HepG2 (cell line): ENCODE measurements around the gene HOXA7. TPM values are rescaled to one million over a fixed set of nuclear protein-coding genes. Genes with fewer than 3 reads are reported as not detected.
A peak's percentile ranks its signal among the peaks of the same experiment; 100 is the strongest.

Experiments
- ARID4A ChIP-seq: sonication (generic); formaldehyde crosslinking; IDR thresholded peaks from 2 replicates; pipeline ENCODE4 v1.5.0; 2020; ENCODE audit warnings: mild to moderate bottlenecking, missing genetic modification reagents, borderline replicate concordance
- IRF2 ChIP-seq: IDR thresholded peaks from 2 replicates; pipeline ENCODE4 v1.6.1; 2018; ENCODE audit warnings: missing genetic modification reagents, missing compliant biosample characterization
- MBNL3 ChIP-seq: fragments of 250-450 bp; sonication (Bioruptor Pico); conservative IDR thresholded peaks from 2 replicates; pipeline ENCODE4 v1.8.0; 2022; ENCODE audit warnings: mild to moderate bottlenecking, inconsistent platforms
- SALL2 ChIP-seq: sonication (generic); formaldehyde crosslinking; IDR thresholded peaks from 2 replicates; pipeline ENCODE4 v1.8.1; 2023; ENCODE audit warnings: mild to moderate bottlenecking, missing genetic modification reagents, inconsistent platforms
- SP5 ChIP-seq: IDR thresholded peaks from 2 replicates; pipeline ENCODE4 v1.6.1; 2016; ENCODE audit warnings: low read depth, borderline replicate concordance
- TBX3 ChIP-seq: fragments of 450-650 bp; IDR thresholded peaks from 2 replicates; pipeline ENCODE4 v1.6.1; 2017; ENCODE audit warnings: antibody characterized with exemption, mild to moderate bottlenecking, inconsistent platforms, borderline replicate concordance
- XBP1 ChIP-seq: sonication (generic); formaldehyde crosslinking; IDR thresholded peaks from 2 replicates; pipeline ENCODE4 v1.5.0; 2020; ENCODE audit warnings: missing genetic modification reagents
- ZBED4 ChIP-seq: sonication (generic); formaldehyde crosslinking; IDR thresholded peaks from 2 replicates; pipeline ENCODE4 v1.4.0; 2020; ENCODE audit warnings: missing genetic modification reagents, borderline replicate concordance
- ZC3H4 ChIP-seq: sonication (generic); formaldehyde crosslinking; IDR thresholded peaks from 2 replicates; pipeline ENCODE4 v1.4.0; 2020; ENCODE audit warnings: missing genetic modification reagents, borderline replicate concordance
- ZNF280D ChIP-seq: sonication (generic); formaldehyde crosslinking; IDR thresholded peaks from 2 replicates; pipeline ENCODE4 v1.5.1; 2020; ENCODE audit warnings: mild to moderate bottlenecking, missing genetic modification reagents
- ZNF574 ChIP-seq: sonication (generic); formaldehyde crosslinking; IDR thresholded peaks from 2 replicates; pipeline ENCODE4 v1.4.0; 2020; ENCODE audit warnings: missing genetic modification reagents
- ZNF577 ChIP-seq: sonication (generic); formaldehyde crosslinking; IDR thresholded peaks from 2 replicates; pipeline ENCODE4 v1.4.0; 2020; ENCODE audit warnings: mild to moderate bottlenecking, low read depth, missing genetic modification reagents, borderline replicate concordance
- ZNF674 ChIP-seq: sonication (generic); formaldehyde crosslinking; IDR thresholded peaks from 2 replicates; pipeline ENCODE4 v1.5.0; 2020; ENCODE audit warnings: low read depth, mild to moderate bottlenecking, missing genetic modification reagents
- ZNF773 ChIP-seq: sonication (generic); formaldehyde crosslinking; IDR thresholded peaks from 2 replicates; pipeline ENCODE4 v1.4.0; 2020; ENCODE audit warnings: missing genetic modification reagents, borderline replicate concordance
- polyA plus RNA-seq, 8 experiments: library from polyadenylated mRNA; depleted of rRNA in 3 of 8; stranded (reverse) in 7 of 8; unstranded in 1 of 8; fragments of >200 nt; fragmentation: Illumina TruSeq in 4 of 8; extraction: Trizol in 4 of 8; gene quantifications; 2 replicates each; pipeline versions ENCODE4 v1.2.1 to v1.2.3, GENCODE V29; 2011 to 2016; ENCODE audit warnings: low read depth in 4 of 8, missing spikeins in 1 of 8, mixed read lengths in 1 of 8; ENCODE audit not compliant: insufficient read depth in 1 of 8
- total RNA-seq, 5 experiments: library from RNA; depleted of rRNA; stranded (reverse); fragments of >200 nt; fragmentation: Illumina TruSeq; extraction: Trizol; gene quantifications; 2 replicates each; pipeline ENCODE4 v1.2.3, GENCODE V29; 2016; ENCODE audit warnings: low read depth in 1 of 5

The HOXA7 gene
- total and polyA plus RNA-seq, 2 of the 13 experiments (the other 11 are each of a cell fraction or from before 2014, with no cell fraction given) = 0.05 TPM; not detected in 1

GRCh38 chr7:27129729-27130539 lies 26.5 kb downstream of the HOXA7 start (continued):
- TF ChIP-seq ARID4A (no peak), ZNF574 (no peak; the same call in 1 of the 2 replicates), ZC3H4 (CRISPR knock-in tag) (no peak), ZBED4 (CRISPR knock-in tag) (no peak), SP5 (no peak), ZNF674 (CRISPR knock-in tag) (no peak), XBP1 (CRISPR knock-in tag) (no peak), IRF2 (CRISPR knock-in tag) (no peak), SALL2 (CRISPR knock-in tag) (peak; percentile 16; the same call in 1 of the 2 replicates), ZNF773 (CRISPR knock-in tag) (no peak), ZNF577 (CRISPR knock-in tag) (no peak), MBNL3 (no peak), ZNF280D (CRISPR knock-in tag) (no peak), TBX3 (no peak)
